HG02943 (cell line): ENCODE measurements around the gene SNX19.

Experiments used
- ATAC-seq: cut with Tn5 transposase; IDR thresholded peaks from one replicate; pipeline ENCODE4 v1.9.1; 2021; ENCODE audit warnings: mild to moderate bottlenecking, low read depth, moderate library complexity; ENCODE audit not compliant: unreplicated experiment

SNX19 gene

DNA sequence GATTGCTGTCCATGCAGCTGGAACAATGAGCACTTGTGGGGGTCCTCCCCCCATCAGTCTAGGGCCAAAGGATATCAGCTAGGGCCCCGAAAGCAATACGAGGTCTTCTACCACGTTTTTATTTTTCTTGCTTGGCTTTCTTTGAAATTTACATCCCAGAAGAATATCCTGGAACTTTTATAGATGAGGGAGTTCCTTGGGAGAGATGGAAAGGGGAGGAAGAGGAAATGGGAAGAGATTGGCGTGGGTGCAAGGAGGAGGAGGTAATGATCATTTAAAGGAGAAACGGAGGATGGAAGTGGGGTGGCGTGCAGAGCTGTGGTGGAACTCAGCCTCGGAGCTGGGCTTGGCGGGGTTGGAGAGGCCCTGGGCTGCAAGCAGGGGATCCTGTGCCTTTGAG is 90.3 kb downstream of the SNX19 start:
- no peak for ATAC-seq

DNA sequence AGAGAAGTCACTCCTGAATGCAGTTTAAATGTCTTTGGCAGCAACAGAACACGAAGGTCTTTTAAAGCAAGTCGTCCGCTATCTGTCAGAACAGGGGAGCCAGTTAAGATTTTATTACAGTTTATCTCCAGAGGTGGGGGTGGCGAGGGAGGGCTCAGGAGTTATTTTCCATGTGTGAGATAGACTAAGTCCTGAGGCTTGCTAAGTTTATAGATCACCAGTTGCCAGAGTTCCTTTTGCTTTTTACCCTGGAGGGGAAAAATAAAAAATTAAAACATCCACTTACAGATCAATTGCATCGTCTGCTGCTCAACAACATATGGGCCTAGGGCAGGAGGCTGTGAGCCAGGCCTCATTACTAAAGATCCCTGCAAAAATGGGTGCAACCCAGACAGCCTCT is 90.7 kb downstream of the SNX19 start:
- no peak for ATAC-seq
